Neural progenitor cell (in vitro differentiated cells): ENCODE data around the gene MUC6. TPM values are rescaled to one million over a fixed set of nuclear protein-coding genes. Genes with fewer than 3 reads are reported as not detected.

Experiments used
- DNase-seq: peaks from one replicate; pipeline ENCODE4 v3.0.0-alpha.2; 2016; ENCODE audit warnings: low spot score
- H2AFZ ChIP-seq: fragments of 200-600 bp; sonication (generic); replicated peaks from 2 replicates; pipeline ENCODE4 v1.6.1; 2016; ENCODE audit warnings: antibody characterized with exemption
- H3F3A ChIP-seq: fragments of 200-600 bp; sonication (generic); 2 replicates; pipeline ENCODE4 v1.6.1; 2016; ENCODE audit warnings: antibody characterized with exemption, low read depth
- H3K27ac ChIP-seq: fragments of 200-600 bp; sonication (generic); 2 replicates; pipeline ENCODE4 v1.5.1; 2016; ENCODE audit warnings: mild to moderate bottlenecking
- H3K27me3 ChIP-seq: fragments of 200-600 bp; sonication (generic); 2 replicates; pipeline ENCODE4 v1.6.1; 2016; ENCODE audit warnings: mild to moderate bottlenecking, moderate library complexity
- H3K36me3 ChIP-seq: fragments of 200-600 bp; sonication (generic); 2 replicates; pipeline ENCODE4 v1.5.1; 2016
- H3K4me1 ChIP-seq: fragments of 200-600 bp; sonication (generic); 2 replicates; pipeline ENCODE4 v1.6.1; 2016; ENCODE audit warnings: mixed run types
- H3K4me2 ChIP-seq: fragments of 200-600 bp; sonication (generic); 2 replicates; pipeline ENCODE4 v1.6.1; 2016
- H3K4me3 ChIP-seq: fragments of 200-600 bp; sonication (generic); 2 replicates; pipeline ENCODE4 v1.5.1; 2016
- H3K79me2 ChIP-seq: fragments of 200-600 bp; sonication (generic); 2 replicates; pipeline ENCODE4 v1.6.1; 2016; ENCODE audit warnings: low read depth
- H3K9ac ChIP-seq: fragments of 200-600 bp; sonication (generic); 2 replicates; pipeline ENCODE4 v1.6.1; 2016
- H3K9me3 ChIP-seq: fragments of 200-600 bp; sonication (generic); 2 replicates; pipeline ENCODE4 v1.5.1; 2016; ENCODE audit warnings: low read depth
- H4K20me1 ChIP-seq: fragments of 200-600 bp; sonication (generic); 2 replicates; pipeline ENCODE4 v1.6.1; 2016; ENCODE audit warnings: low read depth
- H3K27ac Mint-ChIP-seq: 3 replicates; pipeline ENCODE4 v1.8.0; 2021; ENCODE audit warnings: mixed read lengths
- H3K27me3 Mint-ChIP-seq: 2 replicates; pipeline ENCODE4 v1.8.0; 2022; ENCODE audit warnings: low read depth, mild to moderate bottlenecking, inconsistent platforms, moderate library complexity, mixed read lengths; ENCODE audit not compliant: insufficient read depth
- H3K36me3 Mint-ChIP-seq: 3 replicates; pipeline ENCODE4 v1.8.0; 2021; ENCODE audit warnings: mixed read lengths
- H3K4me1 Mint-ChIP-seq: 3 replicates; pipeline ENCODE4 v1.8.0; 2021; ENCODE audit warnings: mixed read lengths
- H3K4me3 Mint-ChIP-seq: 3 replicates; pipeline ENCODE4 v1.8.0; 2021; ENCODE audit warnings: mild to moderate bottlenecking, moderate library complexity, mixed read lengths
- H3K9me3 Mint-ChIP-seq: 3 replicates; pipeline ENCODE4 v1.8.0; 2020; ENCODE audit warnings: mixed read lengths
- CTCF ChIP-seq: fragments of 200-600 bp; sonication (generic); IDR thresholded peaks from 2 replicates; pipeline ENCODE4 v1.5.1; 2017; ENCODE audit warnings: antibody characterized with exemption, mild to moderate bottlenecking
- EZH2 ChIP-seq: fragments of 200-600 bp; sonication (generic); IDR thresholded peaks from 2 replicates; pipeline ENCODE4 v1.6.1; 2017; ENCODE audit warnings: antibody characterized with exemption, mild to moderate bottlenecking, moderate library complexity
- EZH2phosphoT487 ChIP-seq: fragments of 200-600 bp; sonication (generic); IDR thresholded peaks from 2 replicates; pipeline ENCODE4 v1.6.1; 2017; ENCODE audit warnings: antibody characterized with exemption
- total RNA-seq: library from RNA; depleted of rRNA; stranded (reverse); fragments of >200 nt; gene quantifications from 2 replicates; pipeline ENCODE4 v1.2.3, GENCODE V29; 2015; ENCODE audit warnings: low replicate concordance

The MUC6 gene
- total RNA-seq, 1 donor from 2014 or later, result not detected

DNA sequence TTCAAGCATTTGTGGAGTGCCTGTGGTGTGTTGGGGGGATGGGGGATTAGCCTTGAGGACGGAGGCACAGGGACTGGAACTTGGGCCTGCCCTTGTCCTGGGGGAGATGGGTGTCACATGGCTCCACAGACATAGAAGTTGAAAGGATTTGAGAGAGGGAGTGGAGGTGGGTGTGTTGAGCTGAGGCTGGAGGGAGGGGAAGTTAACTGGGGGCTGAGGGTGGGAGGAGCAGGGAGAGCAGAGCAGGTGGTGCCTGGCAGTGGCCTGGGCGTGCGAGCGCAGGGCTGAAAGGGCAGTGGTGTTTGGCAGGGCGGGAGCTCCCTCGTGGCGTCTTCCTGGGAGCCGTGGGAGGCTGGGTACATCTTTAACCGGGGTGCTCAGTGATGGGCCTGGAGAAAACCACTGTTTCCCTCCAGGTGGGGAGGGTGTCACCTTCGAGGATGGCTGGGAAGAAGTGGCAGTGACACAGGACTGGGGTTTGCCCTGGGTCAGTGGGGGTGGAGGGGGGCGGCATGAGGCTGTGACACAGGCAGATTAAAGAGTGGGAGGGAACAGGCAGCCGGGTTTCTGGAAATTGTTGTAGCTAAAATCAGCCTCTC is 65.3 kb downstream of the MUC6 start:
- peaks cover 2% of the 10 kb centered on the region for H3K27me3 Mint-ChIP-seq
- H3K27me3 ChIP-seq, result no peaks in the 10 kb centered on the region
- no peaks in the 10 kb centered on the region for H3K9me3 Mint-ChIP-seq
- H3K4me1 ChIP-seq, result no peaks in the 10 kb centered on the region
- H3K27ac ChIP-seq, result no peak overlapping the region
- H3K4me2 ChIP-seq, result no peak overlapping the region
- H3K36me3 ChIP-seq, result no peaks in the 10 kb centered on the region
- TF ChIP-seq CTCF, result no peak
- no peak for TF ChIP-seq EZH2
- no peak for TF ChIP-seq EZH2phosphoT487
- peaks cover 3% of the 10 kb centered on the region for H4K20me1 ChIP-seq
- H3K9me3 ChIP-seq, result no peaks in the 10 kb centered on the region
- H3K4me3 ChIP-seq, result no peak overlapping the region
- H3K9ac ChIP-seq, result no peak overlapping the region
- H2AFZ ChIP-seq, result no peak overlapping the region
- H3K4me3 Mint-ChIP-seq, result no peak overlapping the region
- H3K79me2 ChIP-seq, result peaks cover 5% of the 10 kb centered on the region
- no peak for DNase-seq
- peaks cover 7% of the 10 kb centered on the region for H3K4me1 Mint-ChIP-seq
- H3K27ac Mint-ChIP-seq, result peak overlapping the region; percentile 1
- no peaks in the 10 kb centered on the region for H3F3A ChIP-seq
- peaks cover 23% of the 10 kb centered on the region for H3K36me3 Mint-ChIP-seq

GRCh38 chr11:970319-970871 is 66.1 kb downstream of the MUC6 start:
- Histone ChIP-seq H3K27ac (no peak overlapping the region), H3K79me2 (peaks cover 5% of the 10 kb centered on the region), H3K4me2 (no peak overlapping the region), H3K27me3 (no peaks in the 10 kb centered on the region), H2AFZ (no peak overlapping the region), H3F3A (no peaks in the 10 kb centered on the region), H3K4me3 (no peak overlapping the region), H4K20me1 (no peaks in the 10 kb centered on the region), H3K9me3 (no peaks in the 10 kb centered on the region), H3K36me3 (no peaks in the 10 kb centered on the region), H3K9ac (no peak overlapping the region), H3K4me1 (no peaks in the 10 kb centered on the region)
- peaks cover 2% of the 10 kb centered on the region for H3K27me3 Mint-ChIP-seq
- H3K4me1 Mint-ChIP-seq, result peaks cover 3% of the 10 kb centered on the region
- no peak overlapping the region for H3K4me3 Mint-ChIP-seq
- no peaks in the 10 kb centered on the region for H3K9me3 Mint-ChIP-seq
- peaks cover 20% of the 10 kb centered on the region for H3K36me3 Mint-ChIP-seq
- DNase-seq, result no peak
- peak overlapping the region; percentile 1 for H3K27ac Mint-ChIP-seq
- TF ChIP-seq EZH2phosphoT487, result no peak
- no peak for TF ChIP-seq CTCF
- TF ChIP-seq EZH2, result no peak

DNA sequence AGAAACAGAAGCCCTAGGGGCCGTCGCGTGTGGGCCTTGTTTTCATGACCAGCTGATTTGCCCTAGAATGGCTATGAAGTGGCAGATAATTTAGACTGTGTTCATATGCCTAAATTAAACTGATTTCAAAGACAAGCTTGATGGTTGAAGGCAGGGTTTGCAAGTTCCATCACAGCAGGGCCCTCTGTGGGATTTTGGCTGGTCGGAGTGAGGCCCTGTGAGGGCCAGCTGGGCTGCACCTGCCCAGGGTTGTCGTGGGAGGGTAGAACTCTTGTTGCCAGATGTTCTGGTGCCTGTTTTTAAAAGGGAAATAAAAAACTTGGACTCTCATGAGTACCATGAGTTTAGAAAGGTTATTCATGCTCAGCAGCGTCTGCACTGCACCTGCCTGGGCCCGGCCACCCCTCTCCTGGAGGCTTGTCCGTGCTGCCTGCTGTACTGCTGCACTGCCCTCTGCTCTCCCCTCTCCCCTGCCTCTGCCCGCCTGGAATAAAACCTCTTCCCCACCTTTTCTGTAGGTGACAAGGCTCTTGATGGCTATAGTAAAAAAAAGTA is 66.8 kb downstream of the MUC6 start:
- no peak for TF ChIP-seq EZH2
- TF ChIP-seq CTCF, result no peak
- no peak for TF ChIP-seq EZH2phosphoT487
- Mint-ChIP-seq H3K9me3 (no peaks in the 10 kb centered on the region), H3K4me1 (peaks cover 3% of the 10 kb centered on the region), H3K27ac (no peak overlapping the region), H3K27me3 (peaks cover 2% of the 10 kb centered on the region), H3K36me3 (peaks cover 19% of the 10 kb centered on the region), H3K4me3 (no peak overlapping the region)
- Histone ChIP-seq H3K27me3 (no peaks in the 10 kb centered on the region), H3K4me2 (no peak overlapping the region), H3K27ac (no peak overlapping the region), H3K9me3 (no peaks in the 10 kb centered on the region), H3K4me3 (no peak overlapping the region), H3F3A (no peaks in the 10 kb centered on the region), H3K36me3 (no peaks in the 10 kb centered on the region), H4K20me1 (no peaks in the 10 kb centered on the region), H3K9ac (no peak overlapping the region), H3K4me1 (no peaks in the 10 kb centered on the region), H2AFZ (no peak overlapping the region), H3K79me2 (peaks cover 5% of the 10 kb centered on the region)
- no peak for DNase-seq
